Mucosa of rectum (tissue), 2 donors: ENCODE data around the gene USH2A.

Experiments used
- H3K27ac ChIP-seq, 2 donors: one replicate each; pipeline ENCODE4 v1.7.0; 2013; ENCODE audit warnings: inconsistent platforms in 2 of 2, low read depth in 2 of 2, low read length in 2 of 2
- H3K27me3 ChIP-seq, 2 donors: one replicate each; pipeline ENCODE4 v1.7.0; 2013; ENCODE audit warnings: low read length in 2 of 2; ENCODE audit not compliant: control insufficient read depth in 2 of 2, insufficient read depth in 2 of 2
- H3K36me3 ChIP-seq, 2 donors: one replicate each; pipeline ENCODE4 v1.7.0; 2013; ENCODE audit warnings: low read length in 2 of 2; ENCODE audit not compliant: control insufficient read depth in 2 of 2, insufficient read depth in 2 of 2
- H3K4me1 ChIP-seq, 2 donors: one replicate each; pipeline ENCODE4 v1.7.0; 2013; ENCODE audit warnings: low read length in 2 of 2, mild to moderate bottlenecking in 1 of 2; ENCODE audit not compliant: control insufficient read depth in 2 of 2, insufficient read depth in 2 of 2
- H3K4me3 ChIP-seq, 2 donors: one replicate each; pipeline ENCODE4 v1.7.0; 2013; ENCODE audit warnings: low read length in 2 of 2
- H3K9ac ChIP-seq, 2 donors: one replicate each; pipeline ENCODE4 v1.7.0; 2013; ENCODE audit warnings: low read length in 2 of 2, low read depth in 1 of 2, mild to moderate bottlenecking in 1 of 2
- H3K9me3 ChIP-seq, 2 donors: one replicate each; pipeline ENCODE4 v1.7.0; 2013; ENCODE audit warnings: low read length in 2 of 2; ENCODE audit not compliant: control insufficient read depth in 2 of 2
- donor health status: healthy.
- donor health status: Normal muscosa, but diverticular disease.

USH2A gene

DNA sequence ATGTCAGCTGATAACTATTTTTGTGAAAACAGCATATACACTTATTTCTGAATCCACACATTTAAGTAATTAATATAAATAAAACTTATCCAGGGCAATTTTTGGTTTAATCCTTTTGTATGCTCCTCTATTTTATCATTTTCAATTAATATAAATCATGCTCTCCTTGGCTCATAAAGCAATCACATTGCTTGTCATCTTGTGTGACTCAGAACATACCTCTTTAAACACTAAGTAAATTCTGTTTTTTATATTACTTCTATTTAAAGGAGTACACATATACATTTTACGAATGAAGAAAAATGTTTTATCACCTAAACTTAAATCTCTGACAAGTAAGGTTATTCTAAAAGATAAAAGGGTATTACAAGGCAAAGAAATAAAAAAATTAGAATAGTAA lies 175.3 kb downstream of the USH2A start:
- H3K9ac ChIP-seq, result no peak overlapping the region
- H3K4me3 ChIP-seq, result no peak overlapping the region
- no peak overlapping the region for H3K27ac ChIP-seq
- H3K27me3 ChIP-seq, result no peaks in the 10 kb centered on the region
- H3K4me1 ChIP-seq, result no peaks in the 10 kb centered on the region
- no peaks in the 10 kb centered on the region for H3K36me3 ChIP-seq
- no peaks in the 10 kb centered on the region for H3K9me3 ChIP-seq

DNA sequence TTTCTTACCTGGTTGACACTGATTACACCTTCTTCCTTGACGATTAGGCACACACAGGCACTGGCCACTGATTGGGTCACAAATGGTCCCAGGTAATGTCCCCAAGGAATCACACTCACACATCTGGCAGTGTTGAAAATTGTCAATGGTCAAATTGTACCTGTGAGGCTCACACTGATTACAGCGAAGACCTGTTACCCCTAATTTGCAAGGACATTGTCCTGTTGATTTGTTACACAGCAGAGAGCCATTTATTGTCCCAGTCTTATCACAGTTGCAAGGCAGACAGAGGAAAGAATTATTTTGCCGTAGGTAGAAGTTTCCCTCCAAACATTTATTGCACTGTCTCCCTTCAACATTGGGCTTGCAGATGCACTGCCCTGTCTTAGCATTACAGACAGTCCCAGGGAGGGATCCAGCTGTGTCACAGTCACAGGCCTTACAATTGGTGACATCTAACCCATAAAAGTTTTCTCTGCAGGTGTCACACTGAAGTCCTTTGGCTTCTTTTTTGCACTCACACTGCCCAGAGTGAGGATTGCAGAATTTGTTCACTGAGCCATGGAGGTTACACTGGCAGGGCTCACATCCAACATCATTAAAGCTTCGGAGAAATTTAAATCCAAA lies 176.6 kb downstream of the USH2A start:
- no peaks in the 10 kb centered on the region for H3K36me3 ChIP-seq
- H3K4me1 ChIP-seq, result no peaks in the 10 kb centered on the region
- no peak overlapping the region for H3K27ac ChIP-seq
- no peak overlapping the region for H3K4me3 ChIP-seq
- no peak overlapping the region for H3K9ac ChIP-seq
- H3K9me3 ChIP-seq, result no peaks in the 10 kb centered on the region
- no peaks in the 10 kb centered on the region for H3K27me3 ChIP-seq

DNA sequence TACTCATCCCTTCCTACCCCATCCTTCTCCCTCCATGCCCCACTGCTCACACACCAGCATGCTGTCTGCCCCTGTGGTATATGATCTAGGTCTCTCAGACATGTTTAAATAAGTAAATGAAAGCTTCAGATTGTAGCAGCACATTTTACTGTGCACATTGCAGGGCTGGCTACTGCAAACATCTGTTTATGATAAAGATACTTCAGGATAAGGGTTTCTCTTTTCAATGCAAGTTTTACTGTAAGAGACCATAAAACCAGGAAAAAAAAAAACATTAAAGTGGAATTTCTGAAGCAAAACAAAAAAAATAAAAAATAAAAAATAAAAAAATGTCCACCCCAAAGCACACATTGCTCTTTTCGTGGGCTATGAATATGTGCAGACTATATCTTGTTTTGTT lies 184.4 kb downstream of the USH2A start:
- no peak overlapping the region for H3K27ac ChIP-seq
- H3K27me3 ChIP-seq, result peaks cover 0 to 3% of the 10 kb centered on the region in 2 donors
- H3K36me3 ChIP-seq, result no peaks in the 10 kb centered on the region
- H3K9ac ChIP-seq, result no peak overlapping the region
- H3K9me3 ChIP-seq, result no peaks in the 10 kb centered on the region
- no peak overlapping the region for H3K4me3 ChIP-seq
- no peaks in the 10 kb centered on the region for H3K4me1 ChIP-seq

DNA sequence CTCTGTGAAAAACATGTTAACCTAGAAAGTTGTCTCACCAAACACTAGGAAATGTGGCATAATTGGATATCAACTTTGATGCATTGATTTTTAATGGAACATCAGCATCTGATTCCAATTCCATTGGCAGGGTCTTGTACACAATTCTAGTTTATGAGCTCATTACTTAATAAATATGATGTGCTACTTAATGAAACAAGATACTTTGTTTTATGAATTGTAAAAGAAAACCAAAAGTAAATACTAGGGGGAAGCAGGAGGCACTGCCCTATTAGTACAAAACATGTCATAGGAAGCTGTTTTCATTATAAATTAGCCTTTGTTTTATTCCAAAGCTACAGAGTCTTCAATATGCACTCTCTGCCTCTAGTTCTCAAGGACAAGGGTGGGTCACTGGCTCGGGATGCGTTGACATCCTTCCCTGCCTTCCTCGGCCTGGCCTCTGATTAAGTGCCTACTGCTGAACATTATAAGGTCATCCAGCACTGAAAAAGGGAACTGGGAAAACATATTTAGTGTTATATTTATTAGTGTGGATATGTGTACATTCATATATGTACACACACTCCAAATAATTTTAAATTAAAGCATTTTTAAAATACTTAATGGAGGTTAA lies 185.2 kb downstream of the USH2A start:
- H3K27ac ChIP-seq, result no peak overlapping the region
- H3K4me3 ChIP-seq, result no peak overlapping the region
- peaks cover 0 to 3% of the 10 kb centered on the region in 2 donors for H3K27me3 ChIP-seq
- no peak overlapping the region for H3K9ac ChIP-seq
- no peaks in the 10 kb centered on the region for H3K4me1 ChIP-seq
- no peaks in the 10 kb centered on the region for H3K36me3 ChIP-seq
- no peaks in the 10 kb centered on the region for H3K9me3 ChIP-seq

DNA sequence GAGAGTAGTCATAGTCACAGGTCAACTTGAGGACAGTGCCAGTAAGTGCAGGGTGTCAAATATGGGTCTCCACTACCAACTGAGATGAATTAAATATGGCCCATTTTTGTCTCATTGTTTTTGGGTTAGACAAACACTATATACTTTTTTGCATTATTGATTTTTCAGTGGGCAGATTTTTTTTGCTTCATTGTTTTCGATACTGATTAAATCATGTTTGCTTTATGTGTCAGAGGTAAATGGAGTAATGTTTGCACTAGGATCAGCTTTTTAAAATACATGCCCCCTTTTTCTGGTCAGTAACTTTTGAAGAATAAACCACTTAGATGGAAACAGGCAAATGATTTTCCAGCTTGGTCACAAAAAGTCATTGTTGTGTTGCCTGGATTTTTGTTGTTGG lies 199.0 kb downstream of the USH2A start:
- H3K9ac ChIP-seq, result no peak overlapping the region
- H3K27me3 ChIP-seq, result no peaks in the 10 kb centered on the region
- no peaks in the 10 kb centered on the region for H3K9me3 ChIP-seq
- H3K36me3 ChIP-seq, result no peaks in the 10 kb centered on the region
- no peaks in the 10 kb centered on the region for H3K4me1 ChIP-seq
- no peak overlapping the region for H3K27ac ChIP-seq
- H3K4me3 ChIP-seq, result no peak overlapping the region

DNA sequence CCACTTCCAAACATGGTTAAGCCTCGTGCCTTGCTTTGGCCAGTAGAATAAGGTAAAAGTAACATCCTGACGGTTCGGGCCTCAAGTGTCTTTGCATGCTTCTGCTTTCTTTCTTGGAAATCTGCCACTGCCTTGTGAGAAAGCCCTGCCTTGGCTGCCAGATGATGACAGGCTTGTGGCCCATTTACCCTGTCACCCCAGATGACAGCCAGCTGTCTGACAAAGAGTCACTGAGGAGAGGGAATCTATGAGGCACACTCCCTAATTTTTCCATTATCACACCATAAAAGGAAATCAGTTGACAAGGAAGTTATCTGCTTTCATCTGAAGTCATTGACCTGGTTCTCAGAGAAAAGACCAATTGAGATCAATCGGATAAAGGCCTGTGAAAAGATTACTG lies 199.8 kb downstream of the USH2A start:
- no peaks in the 10 kb centered on the region for H3K36me3 ChIP-seq
- H3K4me3 ChIP-seq, result no peak overlapping the region
- no peak overlapping the region for H3K27ac ChIP-seq
- no peak overlapping the region for H3K9ac ChIP-seq
- H3K27me3 ChIP-seq, result no peaks in the 10 kb centered on the region
- H3K4me1 ChIP-seq, result no peaks in the 10 kb centered on the region
- no peaks in the 10 kb centered on the region for H3K9me3 ChIP-seq

DNA sequence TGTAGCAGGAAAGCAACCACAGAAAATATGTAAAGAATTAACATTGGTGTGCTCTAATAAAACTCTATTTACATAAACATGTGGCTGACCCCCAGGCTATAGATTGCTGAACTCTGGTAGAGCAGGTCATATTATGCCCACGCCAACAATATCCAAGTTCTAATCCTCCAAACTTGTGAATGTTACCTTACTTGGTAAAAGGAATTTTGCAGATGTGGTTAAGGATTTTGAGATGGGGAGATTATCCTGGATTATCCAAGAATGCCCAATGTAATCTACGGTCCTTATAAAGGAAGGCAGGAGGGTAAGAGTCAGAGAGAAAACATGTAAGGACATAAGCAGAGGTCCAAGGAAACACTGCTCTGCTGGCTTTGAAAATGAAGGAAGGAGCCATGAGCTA lies 201.0 kb downstream of the USH2A start:
- H3K9me3 ChIP-seq, result no peaks in the 10 kb centered on the region
- no peak overlapping the region for H3K4me3 ChIP-seq
- no peaks in the 10 kb centered on the region for H3K4me1 ChIP-seq
- H3K36me3 ChIP-seq, result no peaks in the 10 kb centered on the region
- no peak overlapping the region for H3K27ac ChIP-seq
- H3K27me3 ChIP-seq, result no peaks in the 10 kb centered on the region
- H3K9ac ChIP-seq, result no peak overlapping the region

DNA sequence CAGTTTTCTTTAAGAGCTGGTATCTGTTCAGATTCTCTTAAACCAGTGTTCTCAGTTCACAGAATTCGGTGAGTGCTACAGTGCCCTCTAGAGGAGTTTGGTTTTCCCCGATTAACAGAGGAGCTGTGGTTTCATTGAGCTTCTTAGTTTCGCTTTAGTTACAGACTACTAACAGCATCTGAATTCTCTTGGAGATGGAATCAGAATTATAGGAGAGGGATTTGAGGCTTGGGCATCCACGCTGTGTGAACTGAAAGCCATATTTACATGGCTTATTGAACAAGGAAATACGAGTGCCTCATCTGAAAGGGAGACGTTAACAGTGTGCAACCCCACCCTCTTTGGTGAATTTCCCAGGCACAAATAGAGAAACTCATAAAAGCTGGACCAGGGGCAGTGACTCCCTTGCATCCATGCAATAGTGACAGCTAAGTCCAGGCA lies 202.0 kb downstream of the USH2A start:
- no peak overlapping the region for H3K27ac ChIP-seq
- H3K9me3 ChIP-seq, result no peaks in the 10 kb centered on the region
- H3K4me3 ChIP-seq, result peak overlapping the region; percentile 64 to 80
- H3K36me3 ChIP-seq, result no peaks in the 10 kb centered on the region
- no peaks in the 10 kb centered on the region for H3K27me3 ChIP-seq
- H3K4me1 ChIP-seq, result no peaks in the 10 kb centered on the region
- H3K9ac ChIP-seq, result peak overlapping the region in 1 of 2 donors; percentile 27

DNA sequence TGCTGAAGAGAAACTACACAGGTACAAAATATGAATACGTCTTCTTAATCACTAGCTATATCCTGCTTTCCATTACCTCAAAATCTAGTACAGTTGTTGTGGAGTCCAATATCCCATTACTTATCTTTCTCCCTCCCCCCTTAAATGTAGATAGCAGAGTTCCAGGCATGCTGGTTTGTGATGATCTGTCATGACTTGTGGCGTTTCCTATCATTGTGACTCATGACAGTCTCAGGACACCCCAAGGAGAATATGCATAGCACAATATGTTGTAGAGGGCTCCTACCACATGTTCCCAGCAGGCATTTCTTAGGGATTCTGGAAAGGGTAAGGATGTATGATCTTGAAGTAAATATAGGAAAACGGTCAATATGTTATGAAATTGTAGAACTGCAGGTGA lies 206.9 kb downstream of the USH2A start:
- Histone ChIP-seq H3K4me1 (no peaks in the 10 kb centered on the region), H3K9ac (no peak overlapping the region), H3K4me3 (no peak overlapping the region), H3K36me3 (no peaks in the 10 kb centered on the region), H3K27me3 (no peaks in the 10 kb centered on the region), H3K9me3 (no peaks in the 10 kb centered on the region), H3K27ac (no peak overlapping the region)

DNA sequence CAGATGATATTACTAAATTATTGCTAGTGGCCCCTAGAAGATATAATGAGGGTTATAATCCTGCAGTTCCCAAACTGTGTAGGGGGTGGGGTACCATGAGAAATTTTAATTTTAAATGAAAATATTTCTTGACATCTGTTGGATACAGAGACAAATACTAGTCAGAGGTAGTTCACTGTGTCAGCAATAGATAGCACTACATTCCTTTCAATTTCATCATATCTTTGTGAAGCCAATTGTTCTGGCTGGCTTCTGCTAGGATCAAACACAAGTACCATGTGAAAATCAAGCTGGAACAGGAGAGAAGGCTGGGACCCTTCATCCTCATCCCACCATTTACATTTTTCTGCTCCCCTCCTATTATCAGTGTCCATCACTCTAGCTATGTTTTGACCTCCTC lies 208.1 kb downstream of the USH2A start:
- no peak overlapping the region for H3K27ac ChIP-seq
- H3K9me3 ChIP-seq, result no peaks in the 10 kb centered on the region
- no peak overlapping the region for H3K4me3 ChIP-seq
- H3K27me3 ChIP-seq, result no peaks in the 10 kb centered on the region
- H3K4me1 ChIP-seq, result no peaks in the 10 kb centered on the region
- no peak overlapping the region for H3K9ac ChIP-seq
- H3K36me3 ChIP-seq, result no peaks in the 10 kb centered on the region
